OCI-LY7 (cell line): ENCODE data around the gene TRIM33.

Experiments used
- CTCF ChIP-seq: fragments of 200-600 bp; sonication (generic); conservative IDR thresholded peaks from 2 replicates; pipeline ENCODE4 v1.5.1; 2014; ENCODE audit warnings: mild to moderate bottlenecking, antibody characterized with exemption, low read length, moderate library complexity, mixed read lengths
- EZH2phosphoT487 ChIP-seq: fragments of 200-600 bp; sonication (generic); IDR thresholded peaks from 2 replicates; pipeline ENCODE4 v1.6.1; 2018; ENCODE audit warnings: low read depth, borderline replicate concordance, mild to moderate bottlenecking, mixed run types, antibody characterized with exemption, low read length, moderate library complexity, mixed read lengths

- TF ChIP-seq CTCF = no peak
- no peak for TF ChIP-seq EZH2phosphoT487
These were observed 31.9 kb downstream of the TRIM33 start for GRCh38 chr1:114479134-114479533.
